Muscle layer of duodenum (tissue), 2 donors: ENCODE measurements around the gene LAMC1.
"Not testable (repeated sequence)": the region's sequence is repeated elsewhere in the genome, so short reads cannot be mapped to it uniquely, and the experiment has no call there.

ENCODE experiments used
- H3K27ac ChIP-seq: one replicate; pipeline ENCODE4 v1.7.0; 2013; ENCODE audit warnings: mild to moderate bottlenecking, low read length
- H3K27me3 ChIP-seq: one replicate; pipeline ENCODE4 v1.7.0; 2013; ENCODE audit warnings: low read depth, mild to moderate bottlenecking, control low read depth, low read length
- H3K36me3 ChIP-seq, 2 donors: one replicate each; pipeline ENCODE4 v1.7.0; 2013; ENCODE audit warnings: low read length in 2 of 2, control low read depth in 1 of 2, mild to moderate bottlenecking in 1 of 2; ENCODE audit not compliant: insufficient read depth in 2 of 2, control insufficient read depth in 1 of 2
- H3K4me1 ChIP-seq, 2 donors: one replicate each; pipeline ENCODE4 v1.7.0; 2013; ENCODE audit warnings: low read length in 2 of 2, mild to moderate bottlenecking in 2 of 2, control low read depth in 1 of 2, moderate library complexity in 1 of 2; ENCODE audit not compliant: insufficient read depth in 2 of 2, control insufficient read depth in 1 of 2
- H3K4me3 ChIP-seq, 2 donors: one replicate each; pipeline ENCODE4 v1.7.0; 2013; ENCODE audit warnings: low read length in 2 of 2, low read depth in 1 of 2, mild to moderate bottlenecking in 1 of 2
- H3K9me3 ChIP-seq, 2 donors: one replicate each; pipeline ENCODE4 v1.7.0; 2013; ENCODE audit warnings: low read length in 2 of 2, control low read depth in 1 of 2, mild to moderate bottlenecking in 1 of 2; ENCODE audit not compliant: control insufficient read depth in 1 of 2
- donor health status: healthy.

The LAMC1 gene

GRCh38 chr1:183044893-183045649, 21.9 kb downstream of the LAMC1 start:
- no peak overlapping the region for H3K4me3 ChIP-seq
- no peaks in the 10 kb centered on the region for H3K27me3 ChIP-seq
- peak overlapping the region; percentile 50 for H3K27ac ChIP-seq
- H3K4me1 ChIP-seq = peaks cover 16 to 63% of the 10 kb centered on the region in 2 donors
- H3K36me3 ChIP-seq = peaks cover 0 to 7% of the 10 kb centered on the region in 2 donors
- no peaks in the 10 kb centered on the region for H3K9me3 ChIP-seq

- Histone ChIP-seq H3K4me1 (peaks cover 13 to 55% of the 10 kb centered on the region in 2 donors), H3K27ac (no peak overlapping the region), H3K36me3 (peaks cover 0 to 7% of the 10 kb centered on the region in 2 donors), H3K9me3 (no peaks in the 10 kb centered on the region), H3K27me3 (no peaks in the 10 kb centered on the region), H3K4me3 (no peak overlapping the region)
Observed at GRCh38 chr1:183048087-183049085, 25.2 kb downstream of the LAMC1 start.

- Histone ChIP-seq H3K27ac (no peak overlapping the region), H3K27me3 (no peaks in the 10 kb centered on the region), H3K4me3 (no peak overlapping the region), H3K4me1 (peaks cover 6 to 40% of the 10 kb centered on the region in 2 donors), H3K9me3 (no peaks in the 10 kb centered on the region), H3K36me3 (no peaks in the 10 kb centered on the region)
Observed at GRCh38 chr1:183051546-183051945, 28.3 kb downstream of the LAMC1 start.

- no peak overlapping the region for H3K27ac ChIP-seq
- no peaks in the 10 kb centered on the region for H3K9me3 ChIP-seq
- H3K27me3 ChIP-seq = no peaks in the 10 kb centered on the region
- peaks cover 6 to 38% of the 10 kb centered on the region in 2 donors for H3K4me1 ChIP-seq
- H3K4me3 ChIP-seq = no peak overlapping the region
- no peaks in the 10 kb centered on the region for H3K36me3 ChIP-seq
Observed at GRCh38 chr1:183052861-183053260, 29.6 kb downstream of the LAMC1 start.

GRCh38 chr1:183058851-183059502, 35.8 kb downstream of the LAMC1 start:
- Histone ChIP-seq H3K9me3 (no peaks in the 10 kb centered on the region), H3K4me3 (no peak overlapping the region), H3K4me1 (peaks cover 5 to 60% of the 10 kb centered on the region in 2 donors), H3K36me3 (peaks cover 0 to 5% of the 10 kb centered on the region in 2 donors), H3K27me3 (no peaks in the 10 kb centered on the region), H3K27ac (peak overlapping the region; percentile 40)

GRCh38 chr1:183061194-183061593, 38.0 kb downstream of the LAMC1 start:
- Histone ChIP-seq H3K4me3 (no peak overlapping the region), H3K27ac (peak overlapping the region; percentile 53), H3K4me1 (peaks cover 5 to 56% of the 10 kb centered on the region in 2 donors), H3K36me3 (peaks cover 0 to 5% of the 10 kb centered on the region in 2 donors), H3K27me3 (no peaks in the 10 kb centered on the region), H3K9me3 (no peaks in the 10 kb centered on the region)

- Histone ChIP-seq H3K9me3 (no peaks in the 10 kb centered on the region), H3K36me3 (peaks cover 0 to 5% of the 10 kb centered on the region in 2 donors), H3K27me3 (no peaks in the 10 kb centered on the region), H3K27ac (no peak overlapping the region), H3K4me3 (no peak overlapping the region), H3K4me1 (peaks cover 5 to 44% of the 10 kb centered on the region in 2 donors)
Observed at GRCh38 chr1:183063349-183063748, 40.1 kb downstream of the LAMC1 start.

- Histone ChIP-seq H3K4me3 (no peak overlapping the region), H3K27ac (no peak overlapping the region), H3K4me1 (peaks cover 0 to 31% of the 10 kb centered on the region in 2 donors)
Observed at GRCh38 chr1:183065168-183065706, 42.0 kb downstream of the LAMC1 start.

GRCh38 chr1:183066432-183066831, 43.2 kb downstream of the LAMC1 start:
- H3K27me3 ChIP-seq = not testable (repeated sequence)
- H3K4me1 ChIP-seq = peaks cover 5 to 29% of the 10 kb centered on the region in 2 donors

More at GRCh38 chr1:183065168-183065706, 42.0 kb downstream of the LAMC1 start:
- H3K36me3 ChIP-seq = peaks cover 0 to 5% of the 10 kb centered on the region in 2 donors
- no peaks in the 10 kb centered on the region for H3K9me3 ChIP-seq
- H3K27me3 ChIP-seq = no peaks in the 10 kb centered on the region

GRCh38 chr1:183069562-183070216, 46.5 kb downstream of the LAMC1 start:
- Histone ChIP-seq H3K27me3 (no peaks in the 10 kb centered on the region), H3K4me3 (no peak overlapping the region), H3K4me1 (peaks cover 19 to 38% of the 10 kb centered on the region in 2 donors), H3K36me3 (no peaks in the 10 kb centered on the region), H3K9me3 (no peaks in the 10 kb centered on the region), H3K27ac (no peak overlapping the region)

More at GRCh38 chr1:183066432-183066831, 43.2 kb downstream of the LAMC1 start:
- H3K4me3 ChIP-seq, H3K9me3 ChIP-seq, H3K36me3 ChIP-seq, H3K27ac ChIP-seq: not testable (repeated sequence)
